ENCODE measurements around the gene DDX41.
A peak's percentile ranks its signal among the peaks of the same experiment; 100 is the strongest.

Gene DDX41

DNA sequence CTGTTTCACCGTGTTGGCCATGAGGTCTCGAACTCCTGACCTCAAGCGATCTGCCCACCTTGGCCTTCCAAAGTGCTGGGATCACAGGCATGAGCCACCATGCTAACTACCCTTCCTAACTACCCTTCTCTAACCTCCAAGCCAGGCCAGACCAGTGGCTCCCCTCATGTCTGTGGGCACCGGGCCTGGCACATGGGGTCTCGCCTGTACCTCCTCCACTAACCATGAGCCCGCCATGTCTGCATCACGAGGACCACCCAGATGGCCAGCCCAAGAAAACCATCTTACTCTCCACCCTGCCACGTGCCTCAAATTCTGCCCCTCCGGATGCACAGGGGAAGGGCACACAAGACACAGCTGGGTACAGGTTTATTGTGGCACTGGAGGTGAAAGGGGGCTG is 33.7 kb downstream of the DDX41 start:
- no peak for DNase-seq

DNA sequence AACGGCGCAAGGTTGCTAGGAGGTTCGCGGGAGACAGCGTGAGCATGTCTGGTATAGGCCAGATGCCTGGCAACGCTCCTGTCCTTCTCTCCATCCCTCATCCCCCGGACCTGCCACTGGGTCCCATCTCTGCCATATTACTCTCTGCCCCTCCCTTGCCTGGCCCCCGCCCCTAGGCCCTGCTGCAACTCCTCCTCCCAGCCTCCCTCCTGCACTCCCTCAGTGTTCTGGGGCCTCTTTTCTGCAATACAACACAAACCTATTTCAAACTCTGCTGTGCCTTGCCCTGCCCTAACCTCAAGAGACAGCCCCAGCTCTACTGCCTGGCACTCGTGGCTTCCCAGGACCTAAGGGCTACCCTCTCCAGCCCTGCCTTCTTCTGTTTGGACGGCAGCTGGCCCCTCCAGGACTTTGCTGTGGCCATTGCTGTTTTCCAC is 34.4 kb downstream of the DDX41 start:
- DNase-seq: no peak

DNA sequence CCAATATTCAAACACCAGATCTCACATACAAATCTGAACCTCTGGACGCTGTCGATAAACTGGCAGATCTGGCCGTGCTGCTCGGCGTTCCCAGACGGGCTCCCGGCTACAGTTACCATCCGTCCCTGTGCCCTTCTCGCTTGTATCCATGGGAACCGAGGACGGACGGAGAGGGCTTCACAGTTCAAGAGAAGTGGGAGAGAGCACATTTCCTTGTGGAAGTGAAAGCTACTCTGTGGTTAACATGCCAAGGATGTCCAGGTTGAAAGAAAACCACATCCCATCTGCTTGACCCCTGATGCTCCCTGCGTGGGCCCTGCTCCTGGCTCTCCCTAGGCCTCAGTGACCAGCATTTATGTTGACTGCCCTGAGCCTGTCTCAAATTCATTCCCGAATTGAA is 37.0 kb downstream of the DDX41 start:
- no peak for DNase-seq

DNA sequence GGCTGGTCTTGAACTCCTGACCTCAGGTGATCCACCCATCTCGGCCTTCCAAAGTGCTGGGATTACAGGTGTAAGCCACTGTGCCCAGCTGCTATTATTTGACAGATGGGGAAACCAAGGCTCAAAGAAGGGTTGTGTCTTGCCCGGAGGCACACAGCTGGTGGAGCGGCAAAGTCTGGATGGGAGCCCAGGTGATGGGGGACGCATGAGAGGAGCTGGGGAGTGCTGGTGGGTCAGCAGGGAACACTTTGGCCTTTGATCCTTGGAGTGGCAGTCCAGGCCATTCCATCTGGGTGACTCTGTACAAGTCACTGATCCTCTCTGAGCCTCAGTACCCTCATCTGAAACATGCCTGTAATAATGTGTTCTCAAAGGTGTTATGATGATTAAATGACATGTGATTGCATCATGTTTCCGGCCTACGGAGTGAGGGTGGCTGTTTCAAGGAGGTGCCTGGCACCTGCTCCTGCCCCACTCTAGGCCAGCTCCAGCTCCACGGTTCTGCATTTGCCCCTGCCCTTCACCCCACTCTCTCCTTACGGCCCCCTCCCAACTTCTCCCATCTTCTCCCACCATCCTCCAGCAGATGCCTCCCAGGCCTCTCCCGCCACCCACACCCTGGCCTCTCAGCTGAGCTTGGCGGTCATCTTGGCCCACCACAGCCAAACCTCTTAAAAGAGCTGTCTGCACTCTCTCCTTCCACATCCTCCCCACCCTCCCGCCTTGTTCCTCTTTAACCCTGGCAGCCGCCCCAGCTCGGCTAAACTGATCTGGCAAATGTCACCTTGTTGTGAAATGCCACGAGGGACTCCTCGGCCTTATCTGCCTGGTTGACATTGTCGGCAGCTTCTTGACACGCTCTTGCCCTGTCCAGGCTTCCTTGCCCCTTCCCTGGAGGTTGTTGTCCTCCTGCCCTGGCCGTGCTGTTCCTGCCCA is 37.8 kb downstream of the DDX41 start:
- DNase-seq: peak; percentile 31

DNA sequence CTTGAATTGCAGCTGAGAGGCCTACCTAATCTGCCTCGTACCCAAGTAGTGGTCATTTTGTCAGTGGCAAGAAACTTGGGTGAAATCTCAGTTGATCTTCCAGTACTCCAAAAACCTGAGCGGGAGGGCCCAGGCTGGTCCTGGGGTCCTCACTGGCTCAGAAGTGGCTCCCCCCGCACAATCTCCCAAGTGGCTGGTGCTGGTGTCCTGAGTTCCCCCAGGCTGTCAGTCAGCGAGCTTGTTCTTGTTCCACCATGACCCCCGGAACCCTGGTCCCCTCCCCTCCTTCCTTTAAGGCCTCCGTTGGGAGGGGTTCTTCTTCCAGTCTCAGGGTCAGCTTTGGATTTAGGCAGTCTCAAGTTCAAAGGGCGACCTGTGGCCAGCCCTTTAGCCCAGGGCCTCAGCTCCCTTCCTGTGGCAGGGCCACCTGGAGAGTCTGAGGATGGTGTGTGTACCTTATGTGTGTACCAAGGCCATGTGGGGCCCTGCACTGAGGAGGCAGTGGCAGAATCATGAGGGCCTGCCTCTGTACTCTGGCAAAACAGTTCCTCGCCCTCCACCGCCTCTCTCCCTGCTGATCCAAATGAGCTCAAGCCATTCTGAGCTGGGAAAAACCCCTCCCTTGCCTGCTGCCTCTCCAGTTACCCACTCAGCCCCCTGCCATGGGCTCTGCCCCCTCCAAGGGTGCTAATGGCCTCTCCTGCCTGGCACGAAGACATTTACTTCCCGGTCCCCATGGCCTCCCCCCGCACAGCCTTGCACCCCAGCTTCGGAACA is 38.9 kb downstream of the DDX41 start:
- no peak for DNase-seq

DNA sequence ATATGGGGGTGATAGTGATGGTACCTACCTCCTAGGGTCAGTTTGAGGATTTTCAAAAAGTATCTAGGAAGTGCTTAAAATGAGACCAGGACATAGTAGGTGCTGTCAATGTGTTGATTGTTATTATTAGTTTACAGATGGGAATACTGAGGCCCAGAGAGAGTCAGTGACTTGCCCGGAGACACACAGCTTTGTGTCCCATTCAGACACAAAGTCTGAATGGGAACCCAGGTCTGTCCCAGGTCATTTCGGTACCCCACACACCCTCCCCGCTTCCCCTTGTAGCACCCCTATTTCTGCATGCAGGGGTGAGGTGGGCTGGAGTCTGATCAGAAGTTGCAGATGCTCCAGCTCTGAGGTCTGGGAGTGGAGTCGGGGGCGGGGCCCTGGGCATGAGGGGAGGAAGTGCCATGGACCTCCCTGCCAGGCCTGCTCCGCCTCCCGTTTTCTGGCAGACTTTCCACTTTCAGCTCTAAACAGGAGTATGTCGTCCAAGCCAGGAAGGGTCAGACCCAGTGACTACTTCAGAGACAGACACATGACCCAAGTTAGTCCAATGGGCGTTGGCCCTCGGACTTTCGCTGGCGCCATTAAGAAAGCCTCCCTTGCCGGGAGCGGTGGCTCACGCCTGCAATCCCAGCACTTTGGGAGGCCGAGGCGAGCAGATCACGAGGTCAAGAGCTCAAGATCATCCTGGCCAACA is 40.1 kb downstream of the DDX41 start:
- no peak for DNase-seq

DNA sequence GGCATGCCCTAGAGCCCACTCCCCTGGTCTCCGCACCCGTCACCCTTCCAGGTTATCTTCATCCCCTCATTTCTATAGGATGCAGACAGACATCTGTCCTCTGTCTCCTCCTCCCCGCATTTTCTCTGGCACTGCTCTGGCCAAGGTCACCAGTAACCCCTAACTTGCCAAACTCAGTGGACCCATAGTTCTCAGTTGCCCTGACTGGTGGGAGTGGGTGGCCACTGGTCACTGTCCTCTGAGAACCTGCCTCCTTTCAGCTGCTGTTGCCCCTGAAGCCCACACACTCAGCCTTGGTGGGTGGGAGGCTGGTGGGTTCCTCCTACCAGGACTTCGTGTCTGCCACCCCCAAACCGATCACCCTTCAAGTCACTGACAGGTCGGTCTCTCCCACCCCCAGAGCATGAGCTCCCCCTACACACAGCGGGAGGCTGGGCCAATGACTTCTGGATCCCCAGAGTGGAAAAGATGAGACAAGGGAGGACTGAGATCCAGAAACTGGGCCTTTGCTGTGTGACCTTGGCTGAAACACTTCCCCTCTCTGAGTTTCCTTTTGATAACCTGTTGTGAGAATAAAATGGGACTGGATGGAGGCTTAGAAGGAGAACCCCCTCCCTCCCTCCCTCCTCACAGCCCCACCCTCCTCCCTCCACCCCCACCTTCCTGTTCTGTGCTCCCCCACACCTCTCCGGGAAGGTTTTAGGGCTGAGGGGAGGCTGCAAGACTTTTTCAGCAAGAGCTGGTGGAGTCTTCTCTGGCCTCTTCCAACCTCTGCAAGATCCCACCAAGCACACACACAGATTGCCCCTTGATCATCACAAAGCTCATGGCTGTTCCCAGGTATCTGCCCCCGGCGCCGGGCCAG is 41.0 kb downstream of the DDX41 start:
- no peak for DNase-seq

DNA sequence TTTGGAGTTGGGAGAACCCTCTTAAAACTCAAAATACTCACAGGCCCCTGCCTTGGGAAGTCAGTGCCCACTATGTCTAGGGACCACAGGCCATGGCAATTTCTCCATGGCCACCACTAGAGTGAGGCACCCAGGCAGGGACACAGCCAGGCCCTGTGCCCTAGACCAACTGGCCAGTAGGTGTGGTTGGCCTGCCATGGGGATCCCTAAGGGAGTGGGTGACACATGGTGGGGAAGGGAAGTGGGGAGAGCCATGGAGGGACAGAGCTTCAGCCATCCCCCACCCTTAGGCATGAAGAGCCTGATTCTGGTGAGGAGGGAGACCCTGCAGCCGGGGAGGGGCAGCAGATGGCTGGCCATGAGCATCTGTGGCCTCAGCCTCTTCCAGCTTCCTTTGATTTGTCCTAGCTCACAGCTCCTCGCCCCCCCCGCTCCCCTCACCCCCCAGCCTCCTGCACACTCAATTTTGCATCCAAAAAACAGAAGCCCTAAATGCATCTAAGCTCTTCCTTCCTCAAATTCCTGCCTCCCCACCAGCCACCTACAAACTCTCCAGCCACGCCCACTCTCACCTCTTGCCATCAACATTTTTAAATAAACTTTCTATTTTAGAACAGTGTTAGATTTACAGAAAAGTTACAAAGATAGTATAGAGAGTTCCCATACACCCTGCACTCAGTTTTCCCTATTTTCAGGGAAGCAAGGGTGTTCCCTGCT is 41.8 kb downstream of the DDX41 start:
- no peak for DNase-seq

DNA sequence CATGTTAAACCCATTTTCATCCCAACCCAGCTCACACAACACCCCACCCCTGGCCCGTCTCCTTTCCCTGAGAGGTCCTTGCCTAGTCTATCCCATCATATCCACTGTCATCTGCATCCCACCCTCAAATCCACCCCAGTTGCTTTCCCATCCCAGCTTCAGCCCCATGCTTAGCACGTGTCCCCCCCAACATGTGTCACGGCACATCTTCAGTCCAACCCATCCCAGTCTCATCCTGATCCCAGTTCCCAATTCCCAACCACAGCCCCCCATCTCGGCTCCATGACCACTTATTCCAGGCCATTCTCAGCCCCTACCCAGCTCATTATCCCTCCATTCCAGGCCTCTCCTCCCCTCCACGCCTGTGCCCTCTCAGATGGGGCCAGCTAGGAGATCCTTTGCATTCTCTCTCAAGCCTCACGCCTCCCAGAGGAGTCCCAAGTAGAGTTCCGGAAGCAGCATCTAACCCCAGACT is 42.7 kb downstream of the DDX41 start:
- DNase-seq: no peak

DNA sequence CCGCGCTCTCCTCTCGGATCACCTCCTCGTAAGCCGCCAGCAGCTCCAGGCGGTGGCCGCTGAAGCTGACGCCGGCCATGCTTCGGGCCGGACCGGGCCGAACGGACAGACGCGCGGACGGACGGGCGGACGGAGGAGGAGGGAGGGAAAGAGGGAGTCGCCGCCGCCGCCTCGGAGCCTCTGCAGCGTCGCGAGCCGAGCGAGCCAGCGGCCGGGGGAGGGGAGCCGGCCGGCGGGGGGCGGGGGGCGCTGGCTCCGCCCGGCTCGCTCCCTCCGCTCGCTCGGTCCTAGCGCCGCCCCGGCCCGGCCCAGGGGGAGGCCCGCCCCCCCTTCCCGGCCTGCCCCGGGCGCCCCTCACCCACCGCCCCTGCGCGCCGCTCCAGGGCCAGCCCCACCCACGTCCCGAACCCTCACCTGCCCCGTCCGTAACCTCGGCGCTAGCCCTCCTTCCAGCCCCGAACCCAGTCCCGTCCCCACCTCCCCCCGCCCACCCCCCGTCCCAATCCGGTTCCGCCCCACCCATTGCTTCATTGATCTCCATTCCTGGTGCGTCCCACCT is 43.2 kb downstream of the DDX41 start, which contains the start of gene DBN1:
Gene DBN1 (minus strand): TSS at position 192 of the 559 bp plus-strand sequence. CDS start 113 bp downstream, at position 79.
- no peak for DNase-seq

DNA sequence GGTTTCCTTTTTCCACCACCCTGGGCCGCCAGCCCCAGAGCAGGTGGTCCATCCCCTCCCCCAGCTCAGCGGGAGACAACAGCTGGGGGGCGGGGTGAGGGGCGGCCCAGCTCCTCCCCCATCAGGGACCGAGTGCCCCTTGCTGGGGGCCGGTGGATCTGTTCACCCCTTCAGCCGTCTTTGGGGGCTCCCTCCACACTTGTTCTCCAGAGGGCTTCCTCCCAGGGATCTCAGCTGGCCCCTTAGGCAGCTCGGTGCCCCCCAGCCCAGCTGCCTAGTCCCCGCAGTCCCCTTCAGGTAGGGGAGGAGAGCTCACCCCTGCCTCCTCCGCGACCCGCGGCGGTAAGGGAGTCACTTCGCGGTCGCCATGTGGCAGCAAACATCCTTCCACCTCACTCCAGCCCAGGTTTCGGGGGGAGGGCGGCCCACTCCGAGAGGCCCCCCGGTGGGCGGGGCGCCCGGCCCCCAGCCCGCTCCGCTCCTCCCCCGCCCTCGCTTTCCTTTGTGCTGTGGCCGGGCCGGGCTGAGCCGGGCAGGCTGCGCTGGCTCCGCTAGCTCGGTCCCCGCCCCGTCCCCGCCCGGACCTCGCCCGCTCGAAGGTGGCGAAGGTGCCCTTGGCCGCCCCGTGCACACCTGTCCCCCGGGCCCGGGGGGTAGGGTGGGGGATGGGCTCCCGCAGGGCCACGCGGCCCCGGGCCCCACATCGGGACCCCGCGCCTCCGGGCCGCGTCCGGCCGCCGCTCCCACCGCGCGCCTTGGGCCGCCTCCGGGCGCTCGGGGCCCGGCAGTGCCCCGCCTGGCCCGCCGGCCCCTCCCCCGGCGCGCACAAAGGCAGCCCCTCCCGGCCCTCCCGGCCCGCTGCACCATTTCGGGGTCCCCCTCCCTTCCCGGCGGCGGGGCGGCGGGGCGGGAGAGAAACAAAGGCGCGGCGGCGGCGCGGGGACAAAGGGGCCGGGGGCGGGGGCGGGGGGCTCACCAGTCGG is 44.0 kb downstream of the DDX41 start:
- DNase-seq: peak; percentile 24

DNA sequence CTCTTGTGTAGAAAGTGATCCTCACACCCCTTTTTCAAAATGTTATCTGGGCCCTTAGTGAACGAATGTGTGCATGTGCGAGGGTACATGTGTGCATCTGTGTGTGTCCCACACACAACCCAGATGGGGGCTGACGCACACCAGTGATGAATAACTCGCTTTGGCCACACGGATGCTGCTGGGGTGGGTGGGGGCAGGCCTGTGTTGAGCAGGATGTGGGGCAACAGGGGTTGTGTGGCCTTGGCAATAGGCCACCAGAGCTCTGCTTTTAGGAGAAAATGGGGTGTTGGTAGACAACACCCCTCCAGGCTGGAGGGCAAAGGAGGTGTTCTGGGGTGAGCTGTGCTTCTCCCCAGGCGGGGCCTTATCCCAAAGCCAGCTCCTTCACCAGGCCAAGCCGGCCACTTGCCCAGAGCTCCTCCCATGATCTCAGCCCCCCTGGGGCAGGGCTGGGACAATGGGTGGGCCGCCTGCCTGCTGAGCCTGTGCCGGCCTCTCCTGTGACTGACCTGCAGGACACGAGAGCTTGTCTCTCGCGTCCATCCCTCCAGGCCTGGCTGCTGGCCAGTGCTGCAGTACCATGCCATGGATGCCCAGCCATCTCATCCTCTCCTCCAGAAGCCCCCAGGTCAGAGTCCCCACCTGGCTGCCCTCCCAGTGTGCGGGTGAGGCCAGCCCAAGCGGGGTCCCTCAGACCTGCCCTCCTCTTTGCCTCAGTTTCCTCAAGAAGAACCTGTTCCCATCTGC is 45.0 kb downstream of the DDX41 start:
- DNase-seq: no peak

DNA sequence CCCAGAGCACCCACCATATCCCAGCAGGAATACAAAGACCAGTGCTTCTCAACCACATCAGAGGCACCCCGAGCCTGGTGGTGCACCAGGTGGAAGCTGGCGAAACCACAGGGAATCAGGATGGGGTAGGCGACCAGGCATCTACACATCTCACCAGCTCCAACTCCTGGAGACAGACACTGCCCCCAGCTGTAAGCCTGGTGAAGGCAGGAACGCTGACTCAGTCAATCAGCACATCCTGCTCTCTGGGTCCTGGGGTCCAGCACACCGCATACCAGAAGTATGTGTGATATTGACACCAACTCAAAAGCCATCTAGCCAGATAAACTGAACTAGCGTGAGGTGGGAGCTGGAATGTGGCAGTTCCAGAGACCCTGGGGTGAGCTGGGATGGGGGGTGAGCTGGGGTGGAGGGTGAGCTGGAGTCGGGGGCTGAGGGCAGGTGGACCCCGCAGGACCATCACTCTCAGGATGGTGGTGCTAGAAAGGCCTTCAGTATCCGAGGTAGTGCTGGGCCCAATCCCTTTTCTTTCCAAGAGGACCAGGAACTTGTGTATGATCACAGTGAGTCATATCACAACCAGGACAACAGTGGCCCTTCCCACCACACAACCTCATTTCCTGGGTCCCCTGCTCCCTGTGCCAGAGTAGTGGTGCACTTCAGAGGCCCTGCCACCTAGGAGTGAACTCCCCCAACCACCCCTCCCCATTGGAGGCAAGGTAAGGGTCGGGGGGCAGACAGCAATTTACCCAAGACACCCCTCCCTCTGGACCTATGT is 45.8 kb downstream of the DDX41 start:
- DNase-seq: no peak

DNA sequence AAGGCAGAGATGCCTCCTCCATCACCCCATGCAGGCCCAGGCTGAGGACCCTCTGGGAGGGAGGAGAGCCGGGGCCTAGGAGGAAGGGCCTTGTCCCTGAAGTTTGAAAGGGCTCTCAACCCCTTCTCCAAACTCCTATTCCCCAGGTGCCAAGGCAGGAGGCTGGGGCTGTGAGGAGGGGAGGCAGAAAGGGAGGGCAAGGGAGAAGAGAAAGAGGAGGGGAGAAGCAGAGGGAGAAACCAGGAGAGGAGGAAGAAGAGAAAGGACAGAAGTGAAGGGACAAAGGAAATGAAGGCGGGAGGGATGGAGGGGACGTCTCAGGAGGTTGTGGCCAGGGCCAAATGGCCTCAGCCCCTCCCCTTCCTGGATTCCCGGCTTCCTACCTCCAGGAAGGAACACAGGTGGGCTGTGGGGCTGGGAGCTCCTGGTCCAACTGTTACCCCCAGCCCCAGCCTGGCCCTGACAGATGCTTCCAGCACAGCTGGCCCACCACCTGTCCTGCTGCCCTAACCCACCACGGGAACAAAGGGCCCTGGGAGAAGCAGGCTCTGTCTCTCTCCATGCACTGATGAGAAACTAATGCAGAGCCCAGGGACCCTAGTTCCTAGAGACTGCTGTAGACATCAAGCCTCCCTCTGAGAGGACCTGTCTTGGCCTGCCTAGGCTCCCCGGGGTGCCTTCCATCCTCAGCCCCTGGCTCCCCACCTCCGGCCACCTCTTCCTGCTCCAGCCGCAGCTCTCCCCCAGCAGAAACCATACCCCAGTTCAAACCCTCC is 46.8 kb downstream of the DDX41 start:
- no peak for DNase-seq

DNA sequence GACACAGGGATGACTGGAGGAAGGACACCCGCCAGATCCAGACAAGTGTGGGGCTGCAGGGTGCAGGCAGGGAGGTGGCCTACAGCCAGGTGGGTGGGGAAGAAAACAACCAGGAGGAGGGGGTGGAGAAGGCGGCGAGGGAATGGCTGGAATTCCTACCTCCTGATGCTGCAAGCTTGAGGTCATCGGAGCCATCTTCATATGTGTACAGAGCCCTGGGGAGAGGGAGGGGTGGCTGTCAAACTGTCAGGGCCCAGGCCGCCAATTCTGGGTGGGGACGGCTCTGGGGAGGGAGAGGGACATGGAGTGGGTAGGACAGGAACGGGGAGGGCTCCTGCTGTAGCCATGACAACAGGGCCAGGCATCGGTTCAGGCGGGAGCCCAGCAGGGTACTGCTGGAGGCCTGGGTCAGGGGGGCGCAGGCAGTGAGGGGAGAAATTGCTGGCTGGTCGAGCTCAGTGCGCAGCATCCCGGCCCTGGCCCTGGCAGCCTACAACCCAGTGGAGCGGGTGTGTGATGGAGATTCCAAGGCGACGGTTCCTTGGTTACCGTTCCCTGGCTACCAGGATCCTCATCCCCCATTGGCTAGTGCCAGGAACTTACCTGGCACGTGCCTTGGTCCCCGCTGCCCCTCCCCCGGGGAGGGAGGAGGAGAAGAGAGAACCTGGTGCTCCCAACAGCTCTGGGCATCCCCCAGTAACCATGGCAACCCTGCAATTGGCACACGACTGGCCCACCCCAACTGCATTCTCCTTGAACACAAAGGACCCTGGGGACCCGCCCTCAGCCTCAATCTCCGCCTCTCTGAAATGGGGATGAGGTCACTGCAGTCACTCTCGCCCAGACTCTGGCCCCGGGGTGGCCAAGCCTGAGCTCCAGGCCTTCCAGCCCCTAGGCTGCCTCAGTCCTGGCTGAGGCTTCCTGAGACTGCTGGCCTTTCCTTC is 47.8 kb downstream of the DDX41 start:
- DNase-seq: no peak

DNA sequence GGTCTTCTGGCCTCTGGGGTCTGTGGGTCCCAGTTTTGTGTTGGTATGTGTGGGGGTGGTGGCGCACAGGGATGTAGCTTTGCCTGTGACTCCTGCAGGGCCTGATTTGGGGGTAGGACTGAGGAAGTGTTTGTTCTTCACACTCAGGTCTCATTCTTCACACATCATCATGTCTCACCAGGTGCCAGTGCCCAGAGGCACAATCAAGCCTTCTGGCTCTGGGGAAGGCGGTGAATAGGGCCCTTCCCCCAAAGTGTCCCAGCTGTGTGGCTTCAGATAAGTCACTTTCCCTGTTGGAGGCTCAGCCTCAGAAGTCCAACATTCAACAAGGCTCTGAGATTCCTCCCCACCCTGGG is 48.5 kb downstream of the DDX41 start:
- no peak for DNase-seq
